HG03280 (cell line): ENCODE data around the gene ARAP2.

ENCODE experiments used
- ATAC-seq: cut with Tn5 transposase; IDR thresholded peaks from one replicate; pipeline ENCODE4 v1.9.1; 2021; ENCODE audit warnings: mild to moderate bottlenecking, moderate library complexity; ENCODE audit not compliant: unreplicated experiment

The ARAP2 gene

DNA sequence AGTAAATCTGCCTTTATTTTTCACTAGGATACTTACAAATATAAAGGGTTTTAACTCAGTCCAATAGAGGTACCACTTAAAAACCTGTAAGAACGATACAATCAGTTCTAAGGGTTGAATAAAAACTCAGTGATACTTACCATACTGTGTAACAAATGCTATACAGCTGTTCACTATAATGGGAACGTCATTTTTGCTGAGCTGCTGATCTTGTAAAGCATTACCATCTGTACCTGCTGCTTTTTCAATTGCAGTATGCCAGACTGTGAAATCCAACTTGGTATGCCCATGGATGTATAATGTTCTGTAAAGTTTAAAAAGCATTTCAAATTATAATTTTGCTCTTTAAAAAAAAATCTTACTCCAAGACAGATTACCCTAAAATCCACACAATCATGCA is 111.2 kb downstream of the ARAP2 start:
- no peak for ATAC-seq

DNA sequence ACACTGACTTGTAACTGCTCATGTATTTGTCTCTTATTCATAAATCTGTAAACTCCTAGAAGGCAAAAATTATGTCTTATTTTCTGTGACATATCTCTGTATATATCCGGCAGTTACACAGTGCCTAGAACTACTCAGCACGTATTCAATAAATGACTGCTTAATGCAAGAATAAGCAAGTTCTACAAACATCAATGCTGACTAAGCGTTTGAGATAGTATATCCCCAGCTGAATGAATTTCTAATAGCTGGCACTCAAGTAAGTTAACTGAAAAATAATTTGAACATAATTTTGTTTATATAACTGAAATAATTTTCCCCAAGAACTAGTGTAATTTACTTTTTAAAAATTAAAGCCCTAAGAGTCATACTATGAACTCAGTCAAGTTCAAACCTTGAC is 113.7 kb downstream of the ARAP2 start:
- ATAC-seq = no peak

DNA sequence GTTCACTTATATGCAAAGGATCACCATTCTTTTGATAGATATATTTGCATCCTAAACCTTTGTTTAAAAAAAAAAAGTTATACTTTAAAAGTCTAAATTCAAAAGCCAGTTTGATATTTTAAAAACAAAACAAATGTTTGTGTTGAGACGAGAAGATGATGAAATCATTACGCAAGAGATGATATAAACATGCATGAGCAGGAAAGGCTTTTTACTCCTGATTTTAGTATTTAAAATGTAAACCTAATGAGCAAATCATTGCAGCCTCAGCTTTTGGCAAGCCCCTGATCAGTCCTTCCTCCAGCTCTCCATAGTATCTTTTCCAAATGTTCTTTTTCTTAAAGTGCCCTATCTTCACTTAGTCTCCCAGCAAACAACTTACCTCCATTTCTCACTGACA is 115.6 kb downstream of the ARAP2 start:
- no peak for ATAC-seq

DNA sequence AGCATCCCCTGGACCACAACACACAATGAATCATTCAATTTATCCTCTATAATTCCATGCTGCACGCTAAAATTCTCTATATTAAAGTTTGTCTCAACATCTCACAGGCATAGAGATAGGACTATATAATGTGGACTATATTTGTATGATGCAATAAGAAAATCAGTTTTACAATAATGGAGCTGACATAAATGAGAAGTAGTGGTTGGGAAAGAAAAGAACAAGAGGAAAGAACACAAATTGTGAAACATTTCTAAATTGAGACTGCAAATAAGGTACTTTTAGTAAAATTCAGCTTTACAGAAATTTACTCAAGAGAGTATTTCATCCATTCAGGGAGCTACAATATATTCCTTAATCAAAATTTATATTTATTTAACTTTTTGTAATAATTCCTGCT is 120.4 kb downstream of the ARAP2 start:
- ATAC-seq = no peak

DNA sequence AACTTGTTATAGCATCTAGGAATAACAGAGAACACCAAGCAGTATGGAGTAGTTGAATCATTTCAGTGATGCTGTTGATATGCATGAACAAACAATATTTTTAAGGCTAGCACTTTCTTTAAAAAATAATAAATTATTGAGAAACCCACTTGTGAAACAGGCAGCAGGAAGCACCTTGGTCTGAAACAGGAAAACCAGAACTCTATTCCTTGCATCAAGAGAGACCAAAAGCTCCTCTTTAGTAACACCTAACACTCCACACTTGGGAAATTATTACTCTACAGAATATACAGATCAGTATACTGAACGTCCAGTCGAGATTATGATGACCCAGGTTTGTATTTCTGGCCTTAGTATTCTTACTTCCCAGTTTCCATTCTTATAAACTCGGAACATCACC is 129.0 kb downstream of the ARAP2 start:
- no peak for ATAC-seq

DNA sequence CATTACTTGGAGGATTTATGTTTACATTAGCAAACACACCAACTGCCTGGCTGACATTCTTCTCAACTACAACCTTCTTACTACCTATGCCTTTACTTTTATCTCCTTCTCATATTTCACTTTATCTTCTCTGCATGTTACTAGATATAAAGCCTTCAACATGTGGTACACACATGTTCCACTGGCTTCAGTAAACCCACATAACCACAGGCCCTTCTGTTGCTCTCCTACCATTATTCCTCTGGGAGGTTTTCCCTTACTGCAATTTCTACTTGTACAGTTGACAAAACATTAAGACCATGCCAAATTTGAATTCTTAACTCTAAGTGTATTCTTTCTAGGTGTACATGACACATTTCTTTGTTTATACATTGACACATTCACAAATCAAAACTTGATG is 133.1 kb downstream of the ARAP2 start:
- no peak for ATAC-seq

DNA sequence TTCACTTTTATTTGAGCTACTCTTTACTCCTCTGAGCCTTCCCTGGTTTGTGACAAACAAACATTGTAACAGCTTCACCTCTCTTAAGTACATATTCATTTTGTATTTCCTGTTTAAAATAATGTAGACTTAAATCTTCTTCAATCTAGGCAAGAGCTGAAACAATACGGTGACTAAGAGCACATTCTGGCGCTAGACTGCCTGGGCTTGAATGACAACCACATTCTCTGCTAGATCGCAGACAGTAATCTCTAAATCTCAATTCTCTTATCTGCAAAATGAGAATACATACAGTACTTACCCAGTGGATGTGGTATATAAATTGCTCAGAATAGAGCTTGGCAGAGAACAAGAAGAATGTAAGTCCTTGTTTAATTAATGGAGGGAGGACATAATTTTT is 144.8 kb downstream of the ARAP2 start:
- no peak for ATAC-seq

DNA sequence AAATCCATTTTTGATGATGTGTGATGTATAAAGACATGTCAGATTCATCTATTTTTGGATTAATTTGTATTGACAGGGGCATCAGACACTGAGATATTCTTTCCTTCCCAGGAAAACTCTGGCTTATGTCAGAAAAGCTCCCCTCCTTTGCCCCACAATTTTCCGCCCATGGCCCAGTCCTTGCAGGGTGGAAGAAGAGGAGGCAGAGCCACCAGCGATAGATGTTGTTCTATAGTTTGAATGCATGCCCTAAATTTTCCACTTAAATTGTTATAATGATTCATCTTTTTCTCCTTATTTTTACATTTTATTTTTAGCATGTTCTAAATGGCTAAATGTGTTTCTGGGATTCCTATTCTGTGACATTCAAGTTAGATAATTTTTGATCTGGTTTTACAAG is 149.3 kb downstream of the ARAP2 start:
- no peak for ATAC-seq

DNA sequence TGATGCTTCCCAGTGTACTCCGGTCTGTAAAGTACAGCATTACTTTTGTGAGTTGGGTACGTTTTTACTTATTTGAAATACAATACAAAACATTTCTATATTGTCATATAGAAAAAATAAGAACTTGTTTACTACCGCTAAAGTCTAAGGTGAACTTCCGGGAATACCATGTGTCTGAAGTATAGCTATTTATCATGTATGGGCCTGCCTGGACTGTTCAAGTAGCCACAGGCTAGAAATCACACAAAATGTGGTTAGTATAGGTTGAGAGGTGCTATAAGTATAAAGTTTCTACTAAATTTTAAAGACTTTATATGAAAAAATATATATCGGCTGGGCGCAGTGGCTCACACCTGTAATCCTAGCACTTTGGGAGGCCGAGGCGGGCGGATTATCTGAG is 152.3 kb downstream of the ARAP2 start:
- ATAC-seq = no peak

DNA sequence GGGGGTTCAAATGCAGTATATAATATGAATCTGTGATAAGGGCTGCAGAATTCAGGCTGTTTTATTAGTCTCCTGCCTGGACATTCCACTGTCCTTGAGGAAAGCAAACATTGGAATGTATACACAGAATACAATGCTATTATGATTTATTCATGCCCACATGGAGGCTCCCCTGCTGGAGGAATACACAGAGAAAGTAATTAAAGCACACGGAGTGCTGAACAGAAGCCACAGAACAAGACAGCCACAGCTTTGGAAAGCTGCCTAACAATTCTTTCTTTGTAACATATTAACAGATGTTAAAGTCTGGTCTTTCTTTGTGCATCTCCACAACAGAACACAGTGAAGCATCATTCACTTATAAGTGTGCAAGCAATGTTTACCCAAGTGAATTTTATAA is 155.8 kb downstream of the ARAP2 start:
- ATAC-seq = no peak

DNA sequence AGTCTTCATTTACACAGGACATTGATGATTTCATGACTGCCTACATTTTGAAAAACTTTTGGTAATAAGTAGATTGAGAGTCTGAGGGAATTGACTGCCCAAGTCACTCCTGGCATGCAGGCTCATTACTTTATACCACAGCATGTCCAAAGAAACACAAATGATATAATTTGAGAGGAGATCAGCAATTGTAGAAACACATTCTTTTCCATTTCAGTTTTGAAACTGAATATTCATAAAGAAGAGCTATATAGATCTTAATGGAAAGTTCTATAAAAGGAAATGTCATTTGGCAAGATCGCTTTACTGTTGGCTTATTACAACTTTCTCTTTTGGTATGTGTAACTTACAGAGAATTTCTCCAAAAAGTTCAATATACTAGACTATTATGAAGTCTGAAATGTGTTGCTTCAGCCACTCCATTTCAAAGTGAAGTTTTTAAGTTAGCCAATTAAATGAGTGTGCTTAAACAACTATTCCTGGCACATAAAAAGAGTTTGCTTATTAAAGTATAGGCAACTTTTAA is 158.0 kb downstream of the ARAP2 start:
- ATAC-seq = no peak

DNA sequence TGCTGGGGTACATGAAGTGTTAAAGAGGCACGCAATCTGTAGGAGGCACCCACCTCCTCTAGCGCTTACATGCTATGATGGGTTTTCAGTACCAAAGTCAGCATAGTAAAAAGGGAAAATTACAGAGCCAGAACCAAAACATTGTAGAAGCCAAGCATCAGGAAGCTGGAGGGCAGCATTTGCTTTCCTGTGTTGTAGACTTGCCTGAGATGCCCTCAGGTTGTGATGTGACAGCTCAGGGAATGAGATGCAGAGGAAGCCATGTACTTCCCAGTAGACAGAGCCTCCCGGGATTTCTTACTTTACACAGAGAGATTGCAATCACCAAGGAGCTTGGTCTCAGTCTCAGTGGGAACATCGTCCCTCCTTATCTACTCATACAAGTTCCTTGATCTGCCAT is 161.5 kb downstream of the ARAP2 start:
- no peak for ATAC-seq

DNA sequence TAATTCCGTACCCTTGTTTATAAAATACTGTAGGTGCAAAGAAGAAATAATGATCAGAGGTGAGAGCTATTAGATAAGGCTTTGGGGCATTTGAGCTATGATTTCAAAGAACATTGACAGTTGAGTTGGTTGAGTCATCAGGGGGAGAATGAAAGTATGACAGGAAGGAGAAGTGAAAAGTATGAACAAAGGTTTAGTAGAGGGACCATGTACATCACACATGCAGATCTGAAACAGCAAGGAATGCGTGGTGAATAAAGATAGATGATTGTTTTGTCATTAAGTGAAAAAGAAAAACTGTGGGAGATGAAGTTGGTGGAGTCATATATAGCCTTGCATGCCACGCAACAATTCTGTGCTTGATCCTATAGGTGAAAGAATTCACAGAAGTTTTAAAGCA is 163.1 kb downstream of the ARAP2 start:
- ATAC-seq = peak; percentile 90

DNA sequence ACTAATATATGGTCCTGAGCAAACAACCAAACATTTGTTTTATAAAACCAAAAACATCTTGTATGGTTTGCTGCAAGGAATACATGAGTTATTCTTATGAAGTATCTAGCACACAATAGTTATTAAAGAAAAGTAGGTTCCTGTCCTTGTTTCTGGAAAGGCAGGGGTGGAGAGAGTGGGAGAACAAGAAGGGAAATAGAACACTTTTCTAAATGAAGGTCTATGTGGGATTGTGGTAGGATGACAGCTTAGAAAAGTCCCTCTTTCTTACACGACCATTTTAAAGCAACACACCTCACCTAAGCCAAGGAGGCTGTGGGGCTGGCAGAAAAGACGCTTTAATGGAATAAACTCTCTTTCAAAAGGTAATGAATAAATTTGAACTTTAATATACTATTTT is 164.6 kb downstream of the ARAP2 start:
- ATAC-seq = no peak

DNA sequence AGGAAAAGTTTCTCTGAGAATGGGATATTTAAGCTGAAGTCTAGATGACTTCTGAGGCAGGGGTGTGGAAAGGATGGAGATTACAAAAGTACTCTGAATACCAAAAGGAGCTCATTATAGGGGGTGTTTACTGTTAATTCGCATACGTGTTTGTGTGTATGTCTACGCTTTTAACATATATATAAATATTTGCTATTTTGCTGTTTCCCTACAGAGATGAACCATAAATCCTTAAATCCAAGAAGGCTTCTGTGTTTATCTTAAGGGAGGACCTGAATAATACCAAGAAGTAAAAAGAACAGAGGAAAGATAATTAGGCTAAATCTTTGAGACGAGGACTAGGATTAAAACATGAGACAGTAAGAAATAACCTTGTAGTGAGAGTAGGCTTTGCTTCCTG is 166.0 kb downstream of the ARAP2 start:
- ATAC-seq = no peak

DNA sequence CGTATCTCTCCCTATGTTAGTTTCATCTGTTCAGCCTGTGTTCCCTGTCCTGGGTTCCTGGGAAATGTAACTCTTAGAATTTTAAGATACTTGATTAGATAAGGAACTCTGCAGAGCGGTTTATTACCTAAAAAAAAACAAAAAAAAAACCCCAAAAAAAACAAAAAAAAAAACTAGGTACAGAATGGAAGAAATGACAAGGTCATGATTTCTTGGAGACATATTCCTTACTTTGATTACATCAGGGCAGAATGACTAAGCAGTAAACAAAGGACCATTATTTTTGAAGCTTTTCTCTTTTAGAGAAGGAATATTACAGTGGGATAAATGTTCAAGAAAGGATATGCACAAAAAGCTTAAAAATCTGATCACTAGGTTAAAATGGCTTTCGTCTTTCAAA is 171.8 kb downstream of the ARAP2 start:
- ATAC-seq = no peak

DNA sequence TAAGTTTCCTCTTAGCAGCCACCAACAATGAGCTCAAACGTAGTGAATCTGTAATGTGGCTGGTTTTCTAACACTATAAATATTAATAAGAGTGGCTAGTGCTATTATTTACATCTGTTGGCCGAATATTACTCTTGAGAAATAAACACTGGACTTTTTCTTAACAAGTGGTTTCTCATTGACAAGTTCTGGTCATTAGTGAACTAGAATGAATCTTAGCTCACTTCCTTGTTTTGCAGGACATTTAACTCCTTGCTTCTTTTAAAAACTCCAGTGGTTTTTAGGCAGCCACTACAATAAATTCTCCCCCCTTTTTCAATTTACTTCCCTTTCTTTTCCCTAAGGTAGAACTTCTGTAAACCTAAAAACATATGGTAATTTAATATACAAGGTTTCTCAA is 177.2 kb downstream of the ARAP2 start:
- no peak for ATAC-seq

DNA sequence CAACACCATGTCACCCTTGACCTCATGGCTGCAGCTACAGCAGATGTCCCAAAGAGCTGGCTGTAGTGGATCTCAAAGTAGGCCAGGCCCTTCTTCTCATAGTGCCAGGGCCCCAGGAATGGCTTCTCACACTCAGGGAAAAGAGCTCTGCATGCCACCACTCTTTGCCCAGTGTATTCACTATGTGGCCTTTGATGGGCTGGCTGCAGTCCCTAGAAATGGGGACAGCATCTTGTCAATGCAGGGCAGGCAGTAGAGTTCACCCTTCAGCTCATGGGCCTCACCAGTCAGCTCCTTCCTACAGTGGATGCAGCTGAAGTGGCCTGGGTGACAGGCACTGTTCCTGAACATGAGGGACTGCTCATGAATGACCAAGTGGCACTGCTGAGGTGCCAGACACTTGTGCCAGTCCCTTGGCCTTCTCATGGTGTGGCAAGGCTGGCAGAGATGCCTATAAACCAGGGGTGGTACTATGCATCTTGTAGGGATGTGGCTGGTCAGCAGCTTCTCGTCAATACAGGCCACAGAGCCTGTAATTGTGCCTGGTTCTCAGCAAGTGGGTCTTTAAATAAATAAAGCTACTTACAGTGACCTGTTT is 178.9 kb downstream of the ARAP2 start:
- no peak for ATAC-seq

DNA sequence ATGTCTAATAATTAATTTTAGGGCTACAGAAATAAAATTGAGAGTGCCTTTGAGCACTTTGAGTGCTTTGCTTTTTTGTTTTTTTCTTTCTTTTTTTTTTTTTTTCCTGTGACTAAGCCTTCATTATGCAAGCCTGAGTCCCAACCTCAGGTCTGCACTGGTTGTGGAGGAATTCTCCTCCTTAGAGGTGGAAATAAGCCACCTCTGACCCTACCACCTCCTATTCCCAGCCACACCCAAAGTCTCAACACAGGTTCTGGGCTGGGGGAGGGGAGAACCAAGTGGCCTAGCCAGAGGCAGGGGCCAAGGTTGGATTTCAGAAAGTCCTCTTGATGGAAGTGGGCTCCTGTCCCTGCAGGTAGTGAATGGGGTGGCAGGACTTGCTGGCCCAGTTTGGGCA is 180.2 kb downstream of the ARAP2 start:
- ATAC-seq = no peak

DNA sequence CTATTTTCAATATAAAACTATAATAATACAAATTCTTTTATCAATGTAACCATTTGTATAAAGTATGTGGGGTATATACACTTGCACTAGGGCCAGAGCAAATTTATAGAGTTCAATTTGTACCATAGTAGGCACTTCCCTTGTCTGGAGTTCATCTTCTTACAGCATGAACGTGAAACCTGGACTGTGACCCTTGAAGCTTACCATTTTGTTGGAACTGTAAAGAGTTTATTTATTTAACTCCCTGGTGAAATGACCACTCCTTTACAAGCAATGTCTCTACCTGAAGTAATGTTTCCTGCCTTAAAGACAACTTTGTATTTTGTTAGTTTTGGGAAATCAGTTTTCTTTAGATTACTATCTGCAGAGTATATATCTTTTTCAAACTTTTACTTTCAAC is 188.2 kb downstream of the ARAP2 start:
- no peak for ATAC-seq

DNA sequence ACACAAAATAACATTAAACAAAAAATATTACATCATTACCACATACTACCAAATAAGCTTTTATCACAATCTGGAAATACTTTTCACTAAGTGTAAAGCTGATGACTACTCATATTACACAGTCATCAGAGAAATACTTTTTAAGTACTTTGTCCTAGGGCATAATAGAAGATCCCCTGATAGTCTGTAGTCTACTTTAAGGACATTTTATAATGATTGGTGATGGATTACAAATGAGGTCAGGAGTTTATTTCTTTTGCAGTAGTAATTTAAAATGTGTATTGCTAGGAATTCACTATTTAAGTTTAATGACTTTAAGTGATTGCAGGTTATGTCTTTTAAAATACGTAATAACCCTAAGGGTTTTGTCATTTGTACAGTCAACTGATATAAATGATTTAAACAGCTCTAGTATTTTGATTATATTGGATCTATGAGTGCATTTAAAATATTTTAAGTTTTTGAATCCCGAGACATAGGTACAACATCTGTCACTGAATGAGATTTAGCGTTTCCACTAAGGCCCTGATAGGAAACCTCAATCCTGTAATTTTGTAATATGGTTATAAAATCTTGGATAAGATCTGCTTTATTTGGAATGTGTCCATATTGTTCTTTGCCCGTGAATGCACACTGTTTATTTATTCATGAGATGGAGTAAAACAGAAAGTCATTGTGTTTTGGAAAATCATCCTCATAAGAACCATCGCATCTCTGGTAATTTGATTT is 189.5 kb downstream of the ARAP2 start:
- no peak for ATAC-seq

DNA sequence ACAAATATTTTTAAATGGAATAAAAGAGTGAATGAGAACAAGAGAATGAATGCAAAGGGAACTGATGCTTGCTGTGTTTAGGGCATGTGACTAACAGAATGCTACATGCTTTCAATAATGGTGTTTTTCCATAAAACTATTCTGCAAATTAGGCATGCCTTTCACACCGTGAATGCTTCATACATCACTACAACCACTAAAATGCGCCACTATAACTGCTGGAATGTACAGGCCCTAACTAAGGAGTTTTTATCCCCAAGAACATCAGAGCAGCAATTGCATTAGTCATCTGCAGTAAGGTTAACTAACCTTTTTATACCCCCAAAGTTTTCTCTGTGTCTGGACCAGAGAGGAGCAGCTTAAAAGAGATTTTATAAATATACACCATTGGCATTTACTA is 190.4 kb downstream of the ARAP2 start:
- ATAC-seq = no peak

DNA sequence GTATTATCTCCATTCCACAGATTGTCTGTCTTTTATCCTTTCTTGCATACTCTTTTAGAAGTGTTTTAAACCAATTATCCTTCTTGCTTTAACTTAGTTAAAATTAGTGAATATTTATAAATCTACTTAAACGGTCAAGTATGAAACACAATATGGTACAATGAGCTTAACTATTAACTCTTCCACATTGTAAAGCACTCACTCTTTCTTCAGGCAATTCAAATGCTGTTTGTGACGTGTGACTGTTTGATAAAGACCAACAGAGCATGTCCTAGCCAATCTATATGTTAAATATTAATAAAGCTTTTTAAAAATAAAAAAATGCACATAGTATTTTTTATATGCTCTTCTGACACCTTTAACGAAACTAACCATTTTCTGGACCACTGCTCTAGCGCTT is 192.7 kb downstream of the ARAP2 start:
- ATAC-seq = no peak
